Measurements from ENCODE around the gene TSC22D1. TPM values are rescaled to one million over a fixed set of nuclear protein-coding genes. Genes with fewer than 3 reads are reported as not detected.
"Not testable (repeated sequence)": the region's sequence is repeated elsewhere in the genome, so short reads cannot be mapped to it uniquely, and the experiment has no call there.

Gene TSC22D1
- polyA plus RNA-seq, 1 donor from 2014 or later, result 355 TPM

GRCh38 chr13:44459674-44460073, 116.5 kb downstream of the TSC22D1 start:
- Histone ChIP-seq H4K20me1 (ENCODE audit: insufficient read depth) (no peaks in the 10 kb centered on the region), H3K9ac (ENCODE audit: low read length) (no peak overlapping the region), H3K36me3 (ENCODE audit: insufficient read depth, low read length) (no peaks in the 10 kb centered on the region), H2AFZ (ENCODE audit: low read depth, low read length) (no peak overlapping the region), H3K9me2 (ENCODE audit: insufficient read depth, low read length) (no peaks in the 10 kb centered on the region), H3F3A (ENCODE audit: insufficient read depth, low read length, poor library complexity, severe bottlenecking) (no peaks in the 10 kb centered on the region), H3K79me2 (replicated peaks; ENCODE audit: insufficient read depth, low read length) (peaks cover 11% of the 10 kb centered on the region), H3K4me2 (ENCODE audit: low read length) (no peak overlapping the region), H3K27me3 (ENCODE audit: insufficient read depth, low read depth, low read length) (no peaks in the 10 kb centered on the region), H3K4me3 (ENCODE audit: low read length) (no peak overlapping the region), H3K27ac (ENCODE audit: low read length) (no peak overlapping the region), H3K9me3 (ENCODE audit: low read length) (no peaks in the 10 kb centered on the region)
- TF ChIP-seq EP300 (conservative IDR thresholded peaks at IDR 0.05; ENCODE audit: poor library complexity, severe bottlenecking) (no peak), SMC3 (conservative IDR thresholded peaks at IDR 0.05; ENCODE audit: poor library complexity) (no peak)

- no peak overlapping the region for H3K4me2 ChIP-seq (ENCODE audit: low read length)
- H3F3A ChIP-seq (ENCODE audit: insufficient read depth, low read length, poor library complexity, severe bottlenecking), result no peaks in the 10 kb centered on the region
- H3K9me3 ChIP-seq (ENCODE audit: low read length), result no peaks in the 10 kb centered on the region
- H3K36me3 ChIP-seq (ENCODE audit: insufficient read depth, low read length), result no peaks in the 10 kb centered on the region
- H3K9ac ChIP-seq (ENCODE audit: low read length), result no peak overlapping the region
- no peak overlapping the region for H3K4me3 ChIP-seq (ENCODE audit: low read length)
- no peak overlapping the region for H3K27ac ChIP-seq (ENCODE audit: low read length)
- no peaks in the 10 kb centered on the region for H4K20me1 ChIP-seq (ENCODE audit: insufficient read depth)
- H3K27me3 ChIP-seq (ENCODE audit: insufficient read depth, low read depth, low read length), result no peaks in the 10 kb centered on the region
- TF ChIP-seq EP300 (conservative IDR thresholded peaks at IDR 0.05; ENCODE audit: poor library complexity, severe bottlenecking), result no peak
- TF ChIP-seq SMC3 (conservative IDR thresholded peaks at IDR 0.05; ENCODE audit: poor library complexity), result no peak
- no peak for TF ChIP-seq REST (IDR thresholded peaks at IDR 0.05; ENCODE audit: borderline replicate concordance)
- no peak for TF ChIP-seq POLR2AphosphoS5 (IDR thresholded peaks at IDR 0.05)
- no peak for TF ChIP-seq RAD21 (conservative IDR thresholded peaks at IDR 0.05)
- no peak for TF ChIP-seq TAF1 (IDR thresholded peaks at IDR 0.05; ENCODE audit: low read depth)
- no peak for TF ChIP-seq CTCF (IDR thresholded peaks at IDR 0.05; ENCODE audit: poor library complexity, severe bottlenecking)
- TF ChIP-seq EZH2 (IDR thresholded peaks at IDR 0.05; ENCODE audit: borderline replicate concordance, insufficient read depth, low read length, poor library complexity, severe bottlenecking), result no peak
- TF ChIP-seq MXI1 (conservative IDR thresholded peaks at IDR 0.05; ENCODE audit: poor library complexity, severe bottlenecking), result no peak
- H3K79me2 ChIP-seq (replicated peaks; ENCODE audit: insufficient read depth, low read length), result peaks cover 11% of the 10 kb centered on the region
- H3K9me2 ChIP-seq (ENCODE audit: insufficient read depth, low read length), result no peaks in the 10 kb centered on the region
- no peak overlapping the region for H2AFZ ChIP-seq (ENCODE audit: low read depth, low read length)
These were observed 117.7 kb downstream of the TSC22D1 start for GRCh38 chr13:44458313-44458975.

DNA sequence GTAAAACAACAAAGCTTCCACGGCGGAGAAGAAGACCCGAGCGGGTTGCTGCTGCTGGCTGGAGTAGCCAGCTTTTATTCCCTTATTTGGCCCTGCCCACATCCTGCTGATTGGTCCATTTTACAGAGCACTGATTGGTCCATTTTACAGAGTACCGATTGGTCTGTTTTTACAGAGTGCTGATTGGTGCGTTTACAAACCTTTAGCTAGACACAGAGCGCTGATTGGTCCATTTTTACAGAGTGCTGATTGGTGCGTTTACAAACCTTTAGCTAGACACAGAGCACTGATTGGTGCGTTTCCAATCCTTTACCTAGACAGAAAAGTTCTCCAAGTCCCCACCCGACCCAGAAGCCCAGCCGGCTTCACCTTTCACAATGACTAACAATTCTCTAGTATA, 119.9 kb downstream of the TSC22D1 start:
- H3F3A ChIP-seq (ENCODE audit: insufficient read depth, low read length, poor library complexity, severe bottlenecking); H3K36me3 ChIP-seq (ENCODE audit: insufficient read depth, low read length); H3K9me2 ChIP-seq (ENCODE audit: insufficient read depth, low read length); H4K20me1 ChIP-seq (ENCODE audit: insufficient read depth); H3K4me2 ChIP-seq (ENCODE audit: low read length); H3K27me3 ChIP-seq (ENCODE audit: insufficient read depth, low read depth, low read length); H3K4me3 ChIP-seq (ENCODE audit: low read length); H3K27ac ChIP-seq (ENCODE audit: low read length); H2AFZ ChIP-seq (ENCODE audit: low read depth, low read length); H3K79me2 ChIP-seq (replicated peaks; ENCODE audit: insufficient read depth, low read length); H3K9me3 ChIP-seq (ENCODE audit: low read length); H3K9ac ChIP-seq (ENCODE audit: low read length): not testable (repeated sequence)

Data from neural cell (in vitro differentiated cells).